GM10266 (cell line): Measurements from ENCODE around the gene CEP83.

Experiments
- DNase-seq: peaks from one replicate; pipeline ENCODE4 v3.0.0; 2012; ENCODE audit errors: extremely low spot score
- TF ChIP-seq, protein P1 (sequence below): IDR thresholded peaks from 2 replicates; pipeline ENCODE4 v1.5.1; 2012; ENCODE audit warnings: mild to moderate bottlenecking, low read depth; ENCODE audit not compliant: control insufficient read depth, insufficient read depth; ENCODE audit errors: missing control alignments

The CEP83 gene

DNA sequence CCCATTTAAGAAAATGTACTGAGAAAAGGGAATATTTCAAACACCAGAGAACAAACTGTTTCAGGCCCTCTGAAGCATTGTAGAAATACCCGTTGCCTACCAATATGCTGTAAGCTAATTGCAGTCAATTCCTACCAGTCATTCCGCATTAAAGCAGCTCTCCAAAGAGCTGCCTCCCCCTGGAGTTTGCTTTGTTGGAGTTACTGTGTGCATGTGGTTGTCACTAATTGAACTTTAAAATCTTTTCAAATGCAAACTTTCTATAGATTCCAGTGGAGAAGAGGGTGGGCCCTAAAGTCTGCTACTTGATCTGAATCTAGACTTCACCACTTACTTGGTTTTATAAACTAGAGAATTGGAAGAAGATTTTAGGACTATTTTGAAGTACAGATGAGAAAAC lies 198.5 kb downstream of the CEP83 start:
- TF ChIP-seq, protein P1, sequence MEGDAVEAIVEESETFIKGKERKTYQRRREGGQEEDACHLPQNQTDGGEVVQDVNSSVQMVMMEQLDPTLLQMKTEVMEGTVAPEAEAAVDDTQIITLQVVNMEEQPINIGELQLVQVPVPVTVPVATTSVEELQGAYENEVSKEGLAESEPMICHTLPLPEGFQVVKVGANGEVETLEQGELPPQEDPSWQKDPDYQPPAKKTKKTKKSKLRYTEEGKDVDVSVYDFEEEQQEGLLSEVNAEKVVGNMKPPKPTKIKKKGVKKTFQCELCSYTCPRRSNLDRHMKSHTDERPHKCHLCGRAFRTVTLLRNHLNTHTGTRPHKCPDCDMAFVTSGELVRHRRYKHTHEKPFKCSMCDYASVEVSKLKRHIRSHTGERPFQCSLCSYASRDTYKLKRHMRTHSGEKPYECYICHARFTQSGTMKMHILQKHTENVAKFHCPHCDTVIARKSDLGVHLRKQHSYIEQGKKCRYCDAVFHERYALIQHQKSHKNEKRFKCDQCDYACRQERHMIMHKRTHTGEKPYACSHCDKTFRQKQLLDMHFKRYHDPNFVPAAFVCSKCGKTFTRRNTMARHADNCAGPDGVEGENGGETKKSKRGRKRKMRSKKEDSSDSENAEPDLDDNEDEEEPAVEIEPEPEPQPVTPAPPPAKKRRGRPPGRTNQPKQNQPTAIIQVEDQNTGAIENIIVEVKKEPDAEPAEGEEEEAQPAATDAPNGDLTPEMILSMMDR = no peak
- DNase-seq = no peak

DNA sequence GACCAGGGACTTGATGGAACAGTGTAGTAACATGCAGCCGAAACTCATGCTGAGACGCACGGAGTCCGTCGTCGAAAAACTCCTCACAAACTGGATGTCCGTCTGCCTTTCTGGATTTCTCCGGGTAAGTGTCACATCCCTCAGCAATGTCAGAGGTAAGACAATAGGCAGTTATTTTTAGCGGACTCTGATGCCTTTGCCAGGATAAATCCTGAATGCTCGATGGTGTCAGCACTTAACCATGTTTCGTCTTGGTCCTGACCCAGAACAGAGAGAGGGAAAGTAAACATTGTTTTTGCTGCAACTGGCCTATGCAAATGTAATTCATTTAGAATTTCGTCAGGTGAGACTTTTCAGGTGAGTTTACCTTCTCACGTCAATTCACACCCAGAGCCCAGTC lies 198.9 kb downstream of the CEP83 start:
- TF ChIP-seq, protein P1 = no peak
- DNase-seq = no peak

- TF ChIP-seq, protein P1 = no peak
- DNase-seq = no peak
Observed at GRCh38 chr12:94260017-94260416, 199.7 kb downstream of the CEP83 start.

DNA sequence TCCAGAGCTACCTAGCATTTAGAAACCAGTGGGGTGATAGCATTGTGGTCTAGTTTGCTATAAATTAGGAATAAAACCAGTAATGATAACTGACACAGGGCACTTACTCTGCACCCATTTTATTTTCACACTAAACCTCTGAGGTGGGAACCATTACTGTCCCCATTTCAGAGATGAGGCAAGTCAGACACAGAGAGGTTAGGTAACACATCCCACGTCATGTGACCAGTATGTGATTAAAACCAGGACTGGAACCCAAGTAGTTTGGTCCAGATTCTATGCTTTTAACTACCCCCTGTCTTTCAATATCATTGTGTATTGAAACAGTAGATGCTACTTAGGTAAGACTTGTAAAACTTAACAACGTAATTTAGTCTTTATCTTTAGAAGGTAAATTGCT lies 201.1 kb downstream of the CEP83 start:
- TF ChIP-seq, protein P1 = no peak
- no peak for DNase-seq
